ENCODE data around the gene ATP10B. TPM values are rescaled to one million over a fixed set of nuclear protein-coding genes. Genes with fewer than 3 reads are reported as not detected.

The ATP10B gene
- total and polyA plus RNA-seq, 2 of the 8 experiments (the other 6 are each of a cell fraction or from before 2014, with no cell fraction given): 0.06 to 0.11 TPM

GRCh38 chr5:160837749-160838593, 14.0 kb downstream of the ATP10B start:
- H3K9me3 ChIP-seq (ENCODE audit: insufficient read depth in 2 of 2, low read depth in 1 of 2, low read length in 1 of 2): no peaks in the 10 kb centered on the region
- ChIA-PET CTCF (ENCODE audit: partially characterized antibody) (interaction anchor here (1.0 to 1.1 kb wide), 2 partner anchors 14 to 188 kb away, joined by 3 to 4 read pairs; no protein-coding TSS in a partner anchor), POLR2A (ENCODE audit: partially characterized antibody) (no interaction called here)
- H4K20me1 ChIP-seq (replicated peaks in 1 of 2; ENCODE audit: control insufficient read depth in 1 of 2, insufficient read depth in 2 of 2, low read length in 2 of 2): no peaks in the 10 kb centered on the region
- no peak overlapping the region for H4K5ac ChIP-seq (ENCODE audit: insufficient read length, low read depth, low read length)
- no peak for FAIRE-seq
- no peak overlapping the region for H3K56ac ChIP-seq (replicated peaks; ENCODE audit: insufficient read length, low read depth, low read length)
- H3K9ac ChIP-seq (replicated peaks in 1 of 4; ENCODE audit: extremely low read depth in 1 of 4, low read depth in 3 of 4, low read length in 3 of 4): no peak overlapping the region
- H2AFZ ChIP-seq (ENCODE audit: low read length): no peak overlapping the region
- no peak overlapping the region for H3K23ac ChIP-seq (ENCODE audit: insufficient read length)
- H2BK20ac ChIP-seq (ENCODE audit: low read length): no peak overlapping the region
- no peak overlapping the region for H2BK15ac ChIP-seq (ENCODE audit: low read length)
- H3K36me3 ChIP-seq (ENCODE audit: control insufficient read depth in 2 of 4, insufficient read depth in 4 of 4, low read length in 3 of 4): no peaks in the 10 kb centered on the region
- H3K79me1 ChIP-seq (ENCODE audit: low read depth, low read length): no peaks in the 10 kb centered on the region
- H3K18ac ChIP-seq (ENCODE audit: extremely low read depth, low read length): no peak overlapping the region
- H3K27ac ChIP-seq (ENCODE audit: low read depth, low read length): no peak overlapping the region
- H3K23me2 ChIP-seq (ENCODE audit: low read depth, low read length): no peaks in the 10 kb centered on the region
- no peak for DNase-seq (ENCODE audit: low read depth in 1 of 2, low spot score in 2 of 2)
- no peak overlapping the region for H2AK5ac ChIP-seq (ENCODE audit: low read depth, low read length)
- H3K14ac ChIP-seq (ENCODE audit: insufficient read length): no peak overlapping the region
- 94% methylated on average over 3 of the region's 3 CpGs; no CpG with 5 or more reads in 1 of the 2 experiments for WGBS, 2 experiments (ENCODE audit: extremely low coverage in 1 of 2, insufficient coverage in 1 of 2, insufficient read length in 1 of 2, insufficient replicate concordance in 2 of 2, low coverage in 1 of 2, low lambda C conversion rate in 2 of 2, missing lambda C conversion rate in 1 of 2)
- no peak overlapping the region for H2BK120ac ChIP-seq (replicated peaks; ENCODE audit: low read depth, low read length)
- TF ChIP-seq ATF2 (IDR thresholded peaks at IDR 0.05; ENCODE audit: low read length) (no peak), YY1 (IDR thresholded peaks at IDR 0.05; ENCODE audit: low read depth, low read length) (no peak), PHF8 (conservative IDR thresholded peaks at IDR 0.05; ENCODE audit: low read depth, low read length) (no peak), E2F6 (IDR thresholded peaks at IDR 0.05) (no peak), CEBPB (IDR thresholded peaks at IDR 0.05; ENCODE audit: low read depth, low read length) (no peak), TAF1 (IDR thresholded peaks at IDR 0.05; ENCODE audit: low read depth, low read length) (no peak), CHD2 (IDR thresholded peaks at IDR 0.05; ENCODE audit: low read length) (no peak)
- no peak overlapping the region for H3K4me2 ChIP-seq (ENCODE audit: insufficient read depth in 1 of 2, low read depth in 2 of 2, low read length in 2 of 2)
- H3K4me1 ChIP-seq (replicated peaks in 1 of 4; ENCODE audit: control insufficient read depth in 3 of 4, insufficient read depth in 4 of 4, low read length in 3 of 4): no peaks in the 10 kb centered on the region
- no peaks in the 10 kb centered on the region for H3K27me3 ChIP-seq (replicated peaks in 1 of 4; ENCODE audit: control insufficient read depth in 3 of 4, extremely low read depth in 1 of 4, insufficient read depth in 3 of 4, low read length in 3 of 4)
- H2BK12ac ChIP-seq (ENCODE audit: low read depth, low read length): no peak overlapping the region
- no peak overlapping the region for H3K4me3 ChIP-seq (ENCODE audit: extremely low read depth in 1 of 4, insufficient read depth in 2 of 4, low read depth in 3 of 4, low read length in 4 of 4)
- H3K4ac ChIP-seq (replicated peaks; ENCODE audit: insufficient read length, low read depth, low read length): no peak overlapping the region
- H4K91ac ChIP-seq (replicated peaks; ENCODE audit: insufficient read length, low read length): no peak overlapping the region
- H3K79me2 ChIP-seq (ENCODE audit: control insufficient read depth in 1 of 2, insufficient read depth in 2 of 2, low read length in 2 of 2): no peaks in the 10 kb centered on the region
- no peak overlapping the region for H2BK5ac ChIP-seq (ENCODE audit: low read depth, low read length)
- H4K8ac ChIP-seq (ENCODE audit: extremely low read depth, insufficient read depth, low read length): no peak overlapping the region

Measured in H1 (cell line).